H9 (cell line): ENCODE results near the gene CLRN3. TPM values are rescaled to one million over a fixed set of nuclear protein-coding genes. Genes with fewer than 3 reads are reported as not detected.

Experiments
- DNase-seq: peaks from one replicate; pipeline ENCODE4 v3.0.0-alpha.2; 2017
- H2AFZ ChIP-seq: one replicate; pipeline ENCODE4 v1.6.1; 2013; ENCODE audit warnings: mild to moderate bottlenecking, low read length, control low read depth, moderate library complexity
- H2AK5ac ChIP-seq: 2 replicates; pipeline ENCODE4 v1.6.1; 2013; ENCODE audit warnings: low read length, control low read depth, mixed read lengths; ENCODE audit not compliant: insufficient read length
- H2BK120ac ChIP-seq: one replicate; pipeline ENCODE4 v1.6.1; 2013; ENCODE audit warnings: low read depth, mild to moderate bottlenecking, low read length, control low read depth, inconsistent platforms; ENCODE audit not compliant: poor library complexity, severe bottlenecking
- H2BK12ac ChIP-seq: 2 replicates; pipeline ENCODE4 v1.6.1; 2013; ENCODE audit warnings: low read length, control low read depth, mixed read lengths, low read depth; ENCODE audit not compliant: insufficient read length
- H2BK15ac ChIP-seq: 2 replicates; pipeline ENCODE4 v1.6.1; 2013; ENCODE audit warnings: low read depth, low read length, control low read depth
- H2BK20ac ChIP-seq: one replicate; pipeline ENCODE4 v1.6.1; 2013; ENCODE audit warnings: low read depth, mild to moderate bottlenecking, low read length, control low read depth, inconsistent platforms; ENCODE audit not compliant: poor library complexity, severe bottlenecking
- H2BK5ac ChIP-seq: 2 replicates; pipeline ENCODE4 v1.6.1; 2013; ENCODE audit warnings: low read length, control low read depth, mixed read lengths; ENCODE audit not compliant: insufficient read length
- H3K14ac ChIP-seq: 2 replicates; pipeline ENCODE4 v1.6.1; 2013; ENCODE audit warnings: low read length, control low read depth; ENCODE audit not compliant: insufficient read depth
- H3K18ac ChIP-seq: 2 replicates; pipeline ENCODE4 v1.6.1; 2013; ENCODE audit warnings: low read depth, mild to moderate bottlenecking, mixed read lengths, low read length, control low read depth; ENCODE audit not compliant: insufficient read length
- H3K23ac ChIP-seq: 2 replicates; pipeline ENCODE4 v1.6.1; 2013; ENCODE audit warnings: low read length, control low read depth, mixed read lengths, low read depth; ENCODE audit not compliant: insufficient read length
- H3K23me2 ChIP-seq: 2 replicates; pipeline ENCODE4 v1.6.1; 2013; ENCODE audit warnings: low read depth, mild to moderate bottlenecking, mixed read lengths, low read length, control low read depth; ENCODE audit not compliant: insufficient read length, poor library complexity, severe bottlenecking
- H3K27ac ChIP-seq: 2 replicates; pipeline ENCODE4 v1.5.1; 2013; ENCODE audit warnings: low read length, control low read depth, mixed read lengths, low read depth; ENCODE audit not compliant: insufficient read length
- H3K27me3 ChIP-seq: 2 replicates; pipeline ENCODE4 v1.6.1; 2013; ENCODE audit warnings: low read length, control low read depth, inconsistent platforms; ENCODE audit not compliant: insufficient read depth
- H3K4ac ChIP-seq: 2 replicates; pipeline ENCODE4 v1.6.1; 2013; ENCODE audit warnings: low read depth, mild to moderate bottlenecking, control low read depth, inconsistent platforms, low read length, moderate library complexity
- H3K4me1 ChIP-seq: 2 replicates; pipeline ENCODE4 v1.6.1; 2013; ENCODE audit warnings: low read length, control low read depth, inconsistent platforms; ENCODE audit not compliant: insufficient read depth
- H3K4me2 ChIP-seq: 2 replicates; pipeline ENCODE4 v1.6.1; 2013; ENCODE audit warnings: low read length, control low read depth, mixed read lengths; ENCODE audit not compliant: insufficient read length, insufficient read depth
- H3K56ac ChIP-seq: 2 replicates; pipeline ENCODE4 v1.6.1; 2013; ENCODE audit warnings: low read depth, mild to moderate bottlenecking, mixed read lengths, low read length, control low read depth; ENCODE audit not compliant: insufficient read length
- H3K79me1 ChIP-seq: 2 replicates; pipeline ENCODE4 v1.6.1; 2013; ENCODE audit warnings: low read depth, mild to moderate bottlenecking, moderate library complexity, low read length, control low read depth, inconsistent platforms; ENCODE audit not compliant: insufficient read depth, poor library complexity, severe bottlenecking
- H3K79me2 ChIP-seq: 2 replicates; pipeline ENCODE4 v1.6.1; 2013; ENCODE audit warnings: low read length, control low read depth, inconsistent platforms; ENCODE audit not compliant: insufficient read depth
- H3K9ac ChIP-seq: 2 replicates; pipeline ENCODE4 v1.6.1; 2013; ENCODE audit warnings: low read length, control low read depth, mixed read lengths; ENCODE audit not compliant: insufficient read length; ENCODE audit errors: extremely low read depth
- H3K9me3 ChIP-seq: one replicate; pipeline ENCODE4 v1.6.1; 2013; ENCODE audit warnings: low read depth, low read length, inconsistent platforms; ENCODE audit not compliant: control insufficient read depth
- H3T11ph ChIP-seq: one replicate; pipeline ENCODE4 v1.6.1; 2013; ENCODE audit warnings: mild to moderate bottlenecking, low read length, control low read depth, inconsistent platforms
- H4K20me1 ChIP-seq: one replicate; pipeline ENCODE4 v1.6.1; 2013; ENCODE audit not compliant: control insufficient read depth, insufficient read length, insufficient read depth
- H4K5ac ChIP-seq: 2 replicates; pipeline ENCODE4 v1.6.1; 2013; ENCODE audit warnings: low read depth, mild to moderate bottlenecking, mixed read lengths, low read length, control low read depth; ENCODE audit not compliant: insufficient read length
- H4K8ac ChIP-seq: replicated peaks from 2 replicates; pipeline ENCODE4 v1.6.1; 2013; ENCODE audit warnings: low read length, control low read depth, mixed read lengths, low read depth; ENCODE audit not compliant: insufficient read length
- H4K91ac ChIP-seq: 2 replicates; pipeline ENCODE4 v1.6.1; 2013; ENCODE audit warnings: low read depth, mild to moderate bottlenecking, moderate library complexity, mixed read lengths, low read length, control low read depth; ENCODE audit not compliant: insufficient read length
- H3K27ac Mint-ChIP-seq, 3 experiments: 2 replicates in 2 of 3; 3 replicates in 1 of 3; pipeline ENCODE4 v1.8.0; 2020 to 2021; ENCODE audit warnings: mixed read lengths in 3 of 3, mild to moderate bottlenecking in 1 of 3, moderate library complexity in 1 of 3
- H3K27me3 Mint-ChIP-seq: 2 replicates; pipeline ENCODE4 v1.8.0; 2021; ENCODE audit warnings: low read depth, mild to moderate bottlenecking, moderate library complexity, mixed read lengths
- H3K36me3 Mint-ChIP-seq, 3 experiments: 2 replicates in 2 of 3; 3 replicates in 1 of 3; pipeline ENCODE4 v1.8.0; 2020 to 2021; ENCODE audit warnings: low read depth in 3 of 3, mixed read lengths in 3 of 3; ENCODE audit not compliant: insufficient read depth in 1 of 3
- H3K4me1 Mint-ChIP-seq, 2 experiments: 2 replicates each; pipeline ENCODE4 v1.8.0; 2020; ENCODE audit warnings: mixed read lengths in 2 of 2
- H3K4me3 Mint-ChIP-seq, 2 experiments: 2 replicates in 1 of 2; 3 replicates in 1 of 2; pipeline ENCODE4 v1.8.0; 2020 to 2021; ENCODE audit warnings: mild to moderate bottlenecking in 2 of 2, mixed read lengths in 2 of 2, moderate library complexity in 1 of 2
- H3K9me3 Mint-ChIP-seq, 2 experiments: 2 replicates in 1 of 2; 3 replicates in 1 of 2; pipeline ENCODE4 v1.8.0; 2020; ENCODE audit warnings: mild to moderate bottlenecking in 2 of 2, mixed read lengths in 2 of 2, moderate library complexity in 1 of 2
- CTCF ChIP-seq: fragments of 200-600 bp; sonication (generic); conservative IDR thresholded peaks from 3 replicates; pipeline ENCODE4 v1.8.0; 2021; ENCODE audit warnings: antibody characterized with exemption, mild to moderate bottlenecking
- total RNA-seq: library from RNA; stranded (reverse); gene quantifications from 2 replicates; pipeline ENCODE4 v1.2.1, GENCODE V29; 2021

CLRN3 gene
- total RNA-seq, 1 experiment from 2014 or later, result not detected

GRCh38 chr10:127869329-127869728, 23.4 kb downstream of the CLRN3 start:
- H3K79me2 ChIP-seq, result no peaks in the 10 kb centered on the region
- no peak overlapping the region for H3K4me2 ChIP-seq
- no peaks in the 10 kb centered on the region for H3K79me1 ChIP-seq
- Mint-ChIP-seq H3K36me3 (peaks cover 0 to 4% (median 3%) of the 10 kb centered on the region in 3 experiments; a peak in 3 of 7 replicates), H3K9me3 (peaks cover 4 to 7% of the 10 kb centered on the region in 2 experiments; a peak in 4 of 5 replicates), H3K4me3 (no peak overlapping the region), H3K27me3 (peaks cover 3% of the 10 kb centered on the region), H3K4me1 (no peaks in the 10 kb centered on the region), H3K27ac (no peak overlapping the region)
- H3K4ac ChIP-seq, result no peak overlapping the region
- H2BK20ac ChIP-seq, result no peak overlapping the region
- TF ChIP-seq CTCF, result no peak
- no peaks in the 10 kb centered on the region for H3K27me3 ChIP-seq
- H4K91ac ChIP-seq, result no peak overlapping the region
- H4K8ac ChIP-seq, result no peak overlapping the region
- H3T11ph ChIP-seq, result no peak overlapping the region
- no peak overlapping the region for H2BK12ac ChIP-seq
- H3K56ac ChIP-seq, result no peak overlapping the region
- no peaks in the 10 kb centered on the region for H3K9me3 ChIP-seq
- H3K18ac ChIP-seq, result no peak overlapping the region
- H2BK5ac ChIP-seq, result no peak overlapping the region
- no peak overlapping the region for H4K5ac ChIP-seq
- DNase-seq, result no peak
- no peak overlapping the region for H3K14ac ChIP-seq
- H3K23ac ChIP-seq, result no peak overlapping the region
- H2BK120ac ChIP-seq, result no peak overlapping the region
- H3K27ac ChIP-seq, result no peak overlapping the region
- no peak overlapping the region for H2AK5ac ChIP-seq
- H4K20me1 ChIP-seq, result no peaks in the 10 kb centered on the region
- H2AFZ ChIP-seq, result no peak overlapping the region
- no peak overlapping the region for H2BK15ac ChIP-seq
- no peaks in the 10 kb centered on the region for H3K23me2 ChIP-seq
- H3K4me1 ChIP-seq, result no peaks in the 10 kb centered on the region
- no peak overlapping the region for H3K9ac ChIP-seq
